HEK293T (cell line): ENCODE data around the gene RTTN.

Experiments
- ARNT ChIP-seq: fragments of 450-650 bp; IDR thresholded peaks from 2 replicates; pipeline ENCODE4 v1.6.1; 2017; ENCODE audit warnings: mild to moderate bottlenecking
- BHLHE40 ChIP-seq: fragments of 450-650 bp; IDR thresholded peaks from 2 replicates; pipeline ENCODE4 v1.6.1; 2016; ENCODE audit warnings: mild to moderate bottlenecking, moderate library complexity, borderline replicate concordance
- CTBP1 ChIP-seq: fragments of 450-650 bp; IDR thresholded peaks from 2 replicates; pipeline ENCODE4 v1.6.1; 2016; ENCODE audit warnings: borderline replicate concordance
- ELF4 ChIP-seq: fragments of 450-650 bp; IDR thresholded peaks from 2 replicates; pipeline ENCODE4 v1.6.1; 2017; ENCODE audit warnings: antibody characterized with exemption
- FOXK2 ChIP-seq: fragments of 450-650 bp; IDR thresholded peaks from 2 replicates; pipeline ENCODE4 v1.6.1; 2016; ENCODE audit warnings: mild to moderate bottlenecking
- FOXM1 ChIP-seq: fragments of 450-650 bp; IDR thresholded peaks from 2 replicates; pipeline ENCODE4 v1.6.1; 2017; ENCODE audit warnings: mild to moderate bottlenecking, borderline replicate concordance
- HDGF ChIP-seq: fragments of 450-650 bp; IDR thresholded peaks from 2 replicates; pipeline ENCODE4 v1.6.1; 2017; ENCODE audit warnings: antibody characterized with exemption, borderline replicate concordance
- L3MBTL2 ChIP-seq: fragments of 450-650 bp; conservative IDR thresholded peaks from 2 replicates; pipeline ENCODE4 v1.6.1; 2016; ENCODE audit warnings: mild to moderate bottlenecking
- NFRKB ChIP-seq: fragments of 450-650 bp; IDR thresholded peaks from 2 replicates; pipeline ENCODE4 v1.6.1; 2016; ENCODE audit warnings: mild to moderate bottlenecking, moderate library complexity
- SP1 ChIP-seq: fragments of 450-650 bp; IDR thresholded peaks from 2 replicates; pipeline ENCODE4 v1.6.1; 2017
- TARDBP ChIP-seq: fragments of 450-650 bp; IDR thresholded peaks from 2 replicates; pipeline ENCODE4 v1.6.1; 2016
- TF ChIP-seq, protein P1 (sequence below): fragments of 450-650 bp; IDR thresholded peaks from 2 replicates; pipeline ENCODE4 v1.6.1; 2016

DNA sequence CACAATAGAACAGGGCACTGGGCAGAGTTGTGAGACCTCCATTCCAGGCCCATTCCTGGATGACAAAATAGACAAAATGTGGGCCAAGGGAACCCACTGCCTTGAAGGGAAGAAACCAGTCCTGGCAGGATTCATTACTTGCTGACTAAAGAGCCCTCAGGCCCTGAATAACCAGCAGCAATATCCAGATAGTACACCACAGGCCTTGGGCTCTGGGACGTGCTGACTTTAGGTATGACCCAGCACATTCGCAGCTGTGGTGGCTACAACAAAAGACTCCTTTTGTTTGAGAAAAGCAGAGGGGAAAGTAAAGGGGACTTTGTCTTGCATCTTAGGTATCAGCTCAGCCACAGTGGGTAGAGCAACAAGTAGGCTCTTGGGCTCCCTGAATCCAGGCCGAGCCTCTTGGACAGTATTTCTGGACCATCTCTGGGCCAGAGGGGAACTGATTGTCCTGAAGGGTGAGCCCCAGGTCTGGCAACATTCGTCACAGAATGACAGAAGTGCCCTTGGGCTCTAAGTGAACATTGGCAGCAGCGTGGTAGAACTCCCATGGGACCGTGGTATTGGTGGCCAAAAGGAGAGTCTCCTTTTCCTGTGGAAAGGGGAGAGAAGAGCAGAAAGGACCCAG is 167.9 kb downstream of the RTTN start:
- TF ChIP-seq FOXK2 (no peak), TARDBP (no peak), FOXM1 (no peak), BHLHE40 (no peak), HDGF (no peak), CTBP1 (no peak), NFRKB (no peak), L3MBTL2 (no peak), SP1 (no peak), ELF4 (no peak), ARNT (no peak)
- TF ChIP-seq, protein P1, sequence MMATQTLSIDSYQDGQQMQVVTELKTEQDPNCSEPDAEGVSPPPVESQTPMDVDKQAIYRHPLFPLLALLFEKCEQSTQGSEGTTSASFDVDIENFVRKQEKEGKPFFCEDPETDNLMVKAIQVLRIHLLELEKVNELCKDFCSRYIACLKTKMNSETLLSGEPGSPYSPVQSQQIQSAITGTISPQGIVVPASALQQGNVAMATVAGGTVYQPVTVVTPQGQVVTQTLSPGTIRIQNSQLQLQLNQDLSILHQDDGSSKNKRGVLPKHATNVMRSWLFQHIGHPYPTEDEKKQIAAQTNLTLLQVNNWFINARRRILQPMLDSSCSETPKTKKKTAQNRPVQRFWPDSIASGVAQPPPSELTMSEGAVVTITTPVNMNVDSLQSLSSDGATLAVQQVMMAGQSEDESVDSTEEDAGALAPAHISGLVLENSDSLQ: no peak
